Ovary (tissue), 9 donors: Measurements from ENCODE around the gene MYDGF. TPM values are rescaled to one million over a fixed set of nuclear protein-coding genes. Genes with fewer than 3 reads are reported as not detected.

Source experiments
- DNase-seq, 5 donors: peaks; one replicate each; pipeline ENCODE4 v3.0.0-alpha.2; 2019 to 2020
- H3K27ac ChIP-seq, 2 donors: fragments of 200-600 bp; one replicate each; pipeline versions ENCODE4 v1.5.1 to v1.8.0; 2019 to 2022
- H3K27me3 ChIP-seq: fragments of 200-600 bp; one replicate; pipeline ENCODE4 v1.8.0; 2022
- H3K36me3 ChIP-seq: fragments of 200-600 bp; sonication (generic); one replicate; pipeline ENCODE4 v1.5.1; 2019
- H3K4me1 ChIP-seq: one replicate; pipeline ENCODE4 v1.8.1; 2013; ENCODE audit warnings: mild to moderate bottlenecking, moderate library complexity; ENCODE audit not compliant: insufficient read depth
- H3K4me3 ChIP-seq: fragments of 200-600 bp; sonication (generic); one replicate; pipeline ENCODE4 v1.5.1; 2017
- H3K9me3 ChIP-seq, 2 donors: fragments of 200-600 bp in 1 of 2; sonication (generic) in 1 of 2; one replicate each; pipeline versions ENCODE4 v1.5.1 to v1.8.1; 2013 to 2019; ENCODE audit warnings: mild to moderate bottlenecking in 1 of 2, moderate library complexity in 1 of 2
- EP300 ChIP-seq: sonication (generic); formaldehyde crosslinking; IDR thresholded peaks from one replicate; pipeline ENCODE4 v1.6.1; 2017; ENCODE audit warnings: antibody characterized with exemption
- POLR2A ChIP-seq: fragments of 450-650 bp; IDR thresholded peaks from one replicate; pipeline ENCODE4 v1.6.1; 2017; ENCODE audit warnings: antibody characterized with exemption, mild to moderate bottlenecking, moderate library complexity
- WGBS, 3 donors: extraction: QIAGEN DNeasy Blood & Tissue Kit in 1 of 3; methylation state at CpG; one replicate each; pipeline versions ENCODE4 v1.1.5 to v1.1.7; 2013 to 2017; 5-methylcytosine and 5-hydroxymethylcytosine counted together
- intact Hi-C, 4 donors: fragments of 100-400 bp; cut with DNase I; formaldehyde crosslinking; loops; one replicate each; pipeline versions ENCODE4 v1.11.0 to v1.15.1; 2022 to 2023
- polyA plus RNA-seq, 2 donors: library from polyadenylated mRNA; stranded (reverse); fragments of 200-250 nt in 1 of 2; fragments of 350-450 nt in 1 of 2; fragmentation: Illumina TruSeq in 1 of 2; extraction: RNeasy Lipid Tissue Mini Kit (QIAGEN cat#74804) in 1 of 2; gene quantifications; one replicate each; pipeline ENCODE4 v1.2.3, GENCODE V29; 2013 to 2014
- total RNA-seq, 7 donors: library from RNA; depleted of rRNA in 2 of 7; stranded (reverse); fragments of >200 nt in 2 of 7; fragmentation: NEBNext Ultra II Directional in 3 of 7; extraction: Animal tissue kit (Norgen Biotek cat#: 25700) in 3 of 7; gene quantifications; one replicate each; pipeline versions ENCODE4 v1.1.0 to v1.2.4, GENCODE V29; 2016 to 2023
- TF ChIP-seq, protein P1 (sequence below), 3 donors: fragments of 450-650 bp in 2 of 3; fragments of 200-600 bp in 1 of 3; IDR thresholded peaks; one replicate each; pipeline versions ENCODE4 v1.5.1 to v1.8.0; 2016 to 2022; ENCODE audit warnings: antibody characterized with exemption in 3 of 3, mild to moderate bottlenecking in 1 of 3
- donor health status: DM: no; HTN: no; CAD: no; lungs with moderate emphysema.
- donor health status: DM: no; HTN: no; CAD: no.
- donor health status: Bipolar disorder and iron deficiency.
- donor health status: DM: yes; HTN: yes; CAD: no.
- donor health status: DM: no; HTN: no; CAD: no.
- donor health status: DM: yes; HTN: yes; CAD: no.

Gene MYDGF
- total and polyA plus RNA-seq, 9 donors: 28.6 to 85.4 (median 59.4) TPM

DNA sequence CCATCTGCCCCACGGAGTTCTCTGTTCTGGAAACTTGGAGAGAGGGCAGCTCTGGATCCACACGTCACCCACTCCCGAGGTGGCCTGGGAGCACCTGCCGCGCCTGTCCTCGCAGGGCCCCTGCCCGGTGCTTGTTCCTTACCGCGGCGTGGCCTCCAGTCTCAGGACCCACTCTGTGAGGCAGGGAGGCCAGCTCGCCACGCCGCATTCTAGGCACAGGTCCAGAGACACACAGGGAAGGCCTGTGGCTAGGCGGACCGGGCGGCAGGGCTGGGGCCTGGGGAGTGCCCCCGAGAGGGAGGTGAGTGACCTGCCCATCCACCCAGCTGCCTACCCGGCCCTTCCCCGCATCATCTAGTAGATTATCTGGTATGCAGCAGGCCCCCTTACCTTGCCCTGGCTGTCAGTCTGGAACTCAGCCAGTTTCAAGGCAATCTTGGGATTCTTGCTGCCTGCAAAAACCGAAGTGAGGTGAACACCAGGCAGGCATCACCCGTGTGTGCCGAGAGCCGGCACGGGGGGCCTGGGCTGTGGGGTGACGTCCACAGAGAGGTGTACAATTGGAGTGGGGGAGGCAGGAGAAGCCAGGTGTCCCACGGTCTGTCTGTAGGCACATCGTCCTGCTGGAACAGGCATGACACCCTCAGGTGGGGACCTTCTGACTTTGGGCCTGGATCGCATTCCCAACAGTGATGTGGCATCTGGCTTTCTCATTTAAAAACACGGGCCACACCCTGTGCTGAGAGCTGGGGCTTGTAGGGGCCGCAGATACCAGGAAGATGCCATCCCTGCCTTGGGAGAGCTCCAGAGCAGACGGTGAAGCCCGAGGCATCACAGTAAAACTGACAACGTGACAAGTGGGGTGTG, 29.9 kb upstream of the MYDGF start:
- intact Hi-C loops: no loop called here
- H3K27ac ChIP-seq: no peak overlapping the region
- H3K9me3 ChIP-seq: no peaks in the 10 kb centered on the region
- no peak overlapping the region for H3K4me3 ChIP-seq
- no peaks in the 10 kb centered on the region for H3K4me1 ChIP-seq
- no peaks in the 10 kb centered on the region for H3K36me3 ChIP-seq
- H3K27me3 ChIP-seq: no peaks in the 10 kb centered on the region
- WGBS, 3 donors: 85 to 91% (median 88%) methylated on average over 29 to 33 of the region's 33 CpGs
- no peak for DNase-seq
- TF ChIP-seq POLR2A (no peak), EP300 (no peak)
- TF ChIP-seq, protein P1, sequence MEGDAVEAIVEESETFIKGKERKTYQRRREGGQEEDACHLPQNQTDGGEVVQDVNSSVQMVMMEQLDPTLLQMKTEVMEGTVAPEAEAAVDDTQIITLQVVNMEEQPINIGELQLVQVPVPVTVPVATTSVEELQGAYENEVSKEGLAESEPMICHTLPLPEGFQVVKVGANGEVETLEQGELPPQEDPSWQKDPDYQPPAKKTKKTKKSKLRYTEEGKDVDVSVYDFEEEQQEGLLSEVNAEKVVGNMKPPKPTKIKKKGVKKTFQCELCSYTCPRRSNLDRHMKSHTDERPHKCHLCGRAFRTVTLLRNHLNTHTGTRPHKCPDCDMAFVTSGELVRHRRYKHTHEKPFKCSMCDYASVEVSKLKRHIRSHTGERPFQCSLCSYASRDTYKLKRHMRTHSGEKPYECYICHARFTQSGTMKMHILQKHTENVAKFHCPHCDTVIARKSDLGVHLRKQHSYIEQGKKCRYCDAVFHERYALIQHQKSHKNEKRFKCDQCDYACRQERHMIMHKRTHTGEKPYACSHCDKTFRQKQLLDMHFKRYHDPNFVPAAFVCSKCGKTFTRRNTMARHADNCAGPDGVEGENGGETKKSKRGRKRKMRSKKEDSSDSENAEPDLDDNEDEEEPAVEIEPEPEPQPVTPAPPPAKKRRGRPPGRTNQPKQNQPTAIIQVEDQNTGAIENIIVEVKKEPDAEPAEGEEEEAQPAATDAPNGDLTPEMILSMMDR (IDR thresholded peaks at IDR 0.05): no peak

- Histone ChIP-seq H3K36me3 (peaks cover 4% of the 10 kb centered on the region), H3K4me3 (no peak overlapping the region), H3K4me1 (no peaks in the 10 kb centered on the region), H3K9me3 (no peaks in the 10 kb centered on the region), H3K27ac (no peak overlapping the region), H3K27me3 (no peaks in the 10 kb centered on the region)
- 89 to 95% (median 91%) methylated on average over 14 of the region's 14 CpGs for WGBS, 3 donors
- no peak for DNase-seq
- TF ChIP-seq POLR2A (no peak), EP300 (no peak)
- TF ChIP-seq, protein P1 (IDR thresholded peaks at IDR 0.05): no peak
- intact Hi-C loops: no loop called here
Measured at GRCh38 chr19:4697304-4697703, 27.2 kb upstream of the MYDGF start.

- Histone ChIP-seq H3K9me3 (no peaks in the 10 kb centered on the region), H3K27ac (no peak overlapping the region), H3K4me1 (no peaks in the 10 kb centered on the region), H3K4me3 (no peak overlapping the region), H3K36me3 (peaks cover 4% of the 10 kb centered on the region), H3K27me3 (no peaks in the 10 kb centered on the region)
- WGBS, 3 donors: 80 to 84% (median 82%) methylated on average over 19 of the region's 19 CpGs
- no peak for DNase-seq
- intact Hi-C loops: no loop called here
- TF ChIP-seq POLR2A (no peak), EP300 (no peak)
- TF ChIP-seq, protein P1 (IDR thresholded peaks at IDR 0.05): no peak
Measured at GRCh38 chr19:4695224-4695731, 25.1 kb upstream of the MYDGF start.

- intact Hi-C loops: no loop called here
- TF ChIP-seq, protein P1 (IDR thresholded peaks at IDR 0.05): no peak
- no peak for TF ChIP-seq POLR2A
- TF ChIP-seq EP300: no peak
- Histone ChIP-seq H3K4me1 (no peaks in the 10 kb centered on the region), H3K27ac (no peak overlapping the region), H3K9me3 (no peaks in the 10 kb centered on the region), H3K27me3 (no peaks in the 10 kb centered on the region), H3K36me3 (peaks cover 4% of the 10 kb centered on the region), H3K4me3 (no peak overlapping the region)
- DNase-seq: no peak
- 90 to 92% (median 92%) methylated on average over 22 of the region's 22 CpGs for WGBS, 3 donors
Measured at GRCh38 chr19:4694211-4694987, 24.3 kb upstream of the MYDGF start.
